CD14-positive monocyte (primary cell): ENCODE measurements around the gene DPP6. TPM values are rescaled to one million over a fixed set of nuclear protein-coding genes. Genes with fewer than 3 reads are reported as not detected.

Source experiments
- DNase-seq, 3 donors: peaks; one replicate each; pipeline ENCODE4 v3.0.0-alpha.2; 2011 to 2022
- H2AFZ ChIP-seq: 2 replicates; pipeline ENCODE4 v1.6.0; 2012; ENCODE audit warnings: mild to moderate bottlenecking, low read depth, low read length, inconsistent platforms; ENCODE audit not compliant: insufficient read depth, poor library complexity, severe bottlenecking
- H3K27ac ChIP-seq, 2 donors: 1 replicate in 1 of 2; 2 replicates in 1 of 2; pipeline ENCODE4 v1.5.1; 2012 to 2013; ENCODE audit warnings: low read length in 2 of 2, control low read depth in 1 of 2, inconsistent platforms in 1 of 2, low read depth in 1 of 2, mild to moderate bottlenecking in 1 of 2
- H3K27me3 ChIP-seq, 2 donors: one replicate each; pipeline versions ENCODE4 v1.6.0 to v1.6.1; 2011 to 2013; ENCODE audit warnings: low read length in 2 of 2; ENCODE audit not compliant: control insufficient read depth in 2 of 2, insufficient read depth in 2 of 2
- H3K36me3 ChIP-seq, 2 donors: replicated peaks in 1 of 2; 1 replicate in 1 of 2; 2 replicates in 1 of 2; pipeline versions ENCODE4 v1.5.1 to v1.6.1; 2012 to 2013; ENCODE audit warnings: low read length in 2 of 2, control low read depth in 1 of 2, inconsistent platforms in 1 of 2, mild to moderate bottlenecking in 1 of 2; ENCODE audit not compliant: insufficient read depth in 2 of 2, control insufficient read depth in 1 of 2
- H3K4me1 ChIP-seq, 2 donors: 1 replicate in 1 of 2; 2 replicates in 1 of 2; pipeline versions ENCODE4 v1.5.1 to v1.6.1; 2012 to 2013; ENCODE audit warnings: low read length in 2 of 2, control low read depth in 1 of 2, inconsistent platforms in 1 of 2, mild to moderate bottlenecking in 1 of 2, moderate library complexity in 1 of 2; ENCODE audit not compliant: insufficient read depth in 2 of 2, control insufficient read depth in 1 of 2
- H3K4me2 ChIP-seq: replicated peaks from 2 replicates; pipeline ENCODE3; 2012; ENCODE audit warnings: low read length, moderate library complexity, mild to moderate bottlenecking; ENCODE audit not compliant: poor library complexity, severe bottlenecking; ENCODE audit errors: extremely low read depth
- H3K4me3 ChIP-seq, 3 experiments: fragments of 200-600 bp in 1 of 3; sonication (generic) in 1 of 3; replicated peaks in 1 of 3; 1 replicate in 2 of 3; 2 replicates in 1 of 3; pipeline ENCODE4 v1.5.1; 2011 to 2013; ENCODE audit warnings: low read length in 3 of 3, mild to moderate bottlenecking in 3 of 3, control low read depth in 2 of 3, low read depth in 2 of 3, inconsistent platforms in 1 of 3, moderate library complexity in 1 of 3
- H3K79me2 ChIP-seq: 2 replicates; pipeline ENCODE4 v1.6.0; 2012; ENCODE audit warnings: mild to moderate bottlenecking, control low read depth, inconsistent platforms, low read length, moderate library complexity; ENCODE audit not compliant: insufficient read depth
- H3K9ac ChIP-seq: 2 replicates; pipeline ENCODE4 v1.6.0; 2017; ENCODE audit warnings: low read length, mild to moderate bottlenecking; ENCODE audit not compliant: insufficient read depth, poor library complexity, severe bottlenecking
- H3K9me3 ChIP-seq, 2 donors: replicated peaks in 1 of 2; 1 replicate in 1 of 2; 2 replicates in 1 of 2; pipeline versions ENCODE4 v1.5.1 to v1.6.1; 2012 to 2013; ENCODE audit warnings: low read length in 2 of 2, control low read depth in 1 of 2; ENCODE audit not compliant: control insufficient read depth in 1 of 2, insufficient read depth in 1 of 2
- H4K20me1 ChIP-seq: 2 replicates; pipeline ENCODE4 v1.6.0; 2012; ENCODE audit warnings: mild to moderate bottlenecking, low read length, control low read depth, moderate library complexity; ENCODE audit not compliant: insufficient read depth
- H3K27ac Mint-ChIP-seq, 7 donors: one replicate each; pipeline ENCODE4 v1.8.0; 2020; ENCODE audit warnings: mild to moderate bottlenecking in 7 of 7, mixed read lengths in 7 of 7, moderate library complexity in 6 of 7, inconsistent platforms in 2 of 7
- H3K27me3 Mint-ChIP-seq, 3 donors: one replicate each; pipeline ENCODE4 v1.8.0; 2021 to 2022; ENCODE audit warnings: low read depth in 3 of 3, mild to moderate bottlenecking in 3 of 3, mixed read lengths in 3 of 3, moderate library complexity in 3 of 3, inconsistent platforms in 1 of 3
- H3K36me3 Mint-ChIP-seq, 2 donors: one replicate each; pipeline ENCODE4 v1.8.0; 2020; ENCODE audit warnings: mixed read lengths in 2 of 2, inconsistent platforms in 1 of 2, mild to moderate bottlenecking in 1 of 2
- H3K4me1 Mint-ChIP-seq: one replicate; pipeline ENCODE4 v1.8.0; 2020; ENCODE audit warnings: mild to moderate bottlenecking, mixed read lengths
- H3K4me3 Mint-ChIP-seq, 2 donors: one replicate each; pipeline ENCODE4 v1.8.0; 2020; ENCODE audit warnings: mild to moderate bottlenecking in 2 of 2, mixed read lengths in 2 of 2, moderate library complexity in 1 of 2
- H3K9me3 Mint-ChIP-seq, 7 donors: one replicate each; pipeline ENCODE4 v1.8.0; 2020 to 2022; ENCODE audit warnings: mixed read lengths in 7 of 7, mild to moderate bottlenecking in 6 of 7, moderate library complexity in 6 of 7, inconsistent platforms in 2 of 7
- WGBS: methylation state at CpG from one replicate; pipeline ENCODE4 v1.1.5; 2013; ENCODE audit warnings: missing lambda C conversion rate; ENCODE audit not compliant: insufficient coverage; 5-methylcytosine and 5-hydroxymethylcytosine counted together
- intact Hi-C, 2 donors: fragments of 100-400 bp; cut with micrococcal nuclease; formaldehyde crosslinking; loops; one replicate each; pipeline versions ENCODE4 v1.15.0 to v1.15.1; 2023
- polyA plus RNA-seq, 3 donors: library from polyadenylated mRNA; depleted of rRNA in 1 of 3; unstranded in 2 of 3; stranded (reverse) in 1 of 3; fragments of 300-500 nt in 2 of 3; fragments of >200 nt in 1 of 3; fragmentation: Illumina TruSeq in 2 of 3; gene quantifications; 1 replicate in 2 of 3; 2 replicates in 1 of 3; pipeline ENCODE4 v1.2.3, GENCODE V29; 2012 to 2021
- TF ChIP-seq, protein P1 (sequence below): fragments of 200-600 bp; IDR thresholded peaks from one replicate; pipeline ENCODE4 v1.8.0; 2022; ENCODE audit warnings: antibody characterized with exemption, mild to moderate bottlenecking

DPP6 gene
- polyA plus RNA-seq, 3 donors = not detected

DNA sequence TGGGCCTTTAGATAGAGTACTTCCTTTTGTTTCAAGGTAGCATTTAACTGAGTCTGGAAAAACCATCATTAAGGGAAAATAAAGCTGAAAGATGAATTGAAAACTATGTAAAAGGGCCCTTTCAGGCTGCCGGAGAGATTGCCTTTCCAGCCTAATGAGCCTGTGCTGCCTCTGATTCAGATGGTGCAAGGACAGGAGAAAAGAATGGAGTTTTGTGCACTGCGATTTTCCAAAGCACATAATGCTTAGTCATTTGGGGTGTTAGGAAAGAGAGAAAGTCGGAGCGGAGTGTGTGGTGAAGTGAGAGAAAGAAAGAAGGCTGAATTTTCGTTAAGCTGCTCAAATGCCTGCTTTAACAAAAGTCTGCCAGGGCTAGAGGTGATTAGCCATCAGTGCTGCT is 691.0 kb downstream of the DPP6 start:
- Mint-ChIP-seq H3K4me1 (no peaks in the 10 kb centered on the region), H3K27me3 (no peaks in the 10 kb centered on the region), H3K4me3 (no peak overlapping the region), H3K36me3 (no peaks in the 10 kb centered on the region), H3K9me3 (peaks cover 0 to 2% (median 0%) of the 10 kb centered on the region in 7 donors), H3K27ac (no peak overlapping the region)
- Histone ChIP-seq H3K79me2 (no peaks in the 10 kb centered on the region), H3K9ac (no peak overlapping the region), H3K36me3 (no peaks in the 10 kb centered on the region), H3K9me3 (no peaks in the 10 kb centered on the region), H3K27me3 (no peaks in the 10 kb centered on the region), H4K20me1 (no peaks in the 10 kb centered on the region), H3K4me1 (no peaks in the 10 kb centered on the region), H2AFZ (no peak overlapping the region), H3K4me3 (no peak overlapping the region), H3K27ac (no peak overlapping the region), H3K4me2 (no peak overlapping the region)
- TF ChIP-seq, protein P1, sequence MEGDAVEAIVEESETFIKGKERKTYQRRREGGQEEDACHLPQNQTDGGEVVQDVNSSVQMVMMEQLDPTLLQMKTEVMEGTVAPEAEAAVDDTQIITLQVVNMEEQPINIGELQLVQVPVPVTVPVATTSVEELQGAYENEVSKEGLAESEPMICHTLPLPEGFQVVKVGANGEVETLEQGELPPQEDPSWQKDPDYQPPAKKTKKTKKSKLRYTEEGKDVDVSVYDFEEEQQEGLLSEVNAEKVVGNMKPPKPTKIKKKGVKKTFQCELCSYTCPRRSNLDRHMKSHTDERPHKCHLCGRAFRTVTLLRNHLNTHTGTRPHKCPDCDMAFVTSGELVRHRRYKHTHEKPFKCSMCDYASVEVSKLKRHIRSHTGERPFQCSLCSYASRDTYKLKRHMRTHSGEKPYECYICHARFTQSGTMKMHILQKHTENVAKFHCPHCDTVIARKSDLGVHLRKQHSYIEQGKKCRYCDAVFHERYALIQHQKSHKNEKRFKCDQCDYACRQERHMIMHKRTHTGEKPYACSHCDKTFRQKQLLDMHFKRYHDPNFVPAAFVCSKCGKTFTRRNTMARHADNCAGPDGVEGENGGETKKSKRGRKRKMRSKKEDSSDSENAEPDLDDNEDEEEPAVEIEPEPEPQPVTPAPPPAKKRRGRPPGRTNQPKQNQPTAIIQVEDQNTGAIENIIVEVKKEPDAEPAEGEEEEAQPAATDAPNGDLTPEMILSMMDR = no peak
- intact Hi-C loops = no loop called here
- DNase-seq = no peak
- 98% methylated on average over 5 of the region's 5 CpGs for WGBS

DNA sequence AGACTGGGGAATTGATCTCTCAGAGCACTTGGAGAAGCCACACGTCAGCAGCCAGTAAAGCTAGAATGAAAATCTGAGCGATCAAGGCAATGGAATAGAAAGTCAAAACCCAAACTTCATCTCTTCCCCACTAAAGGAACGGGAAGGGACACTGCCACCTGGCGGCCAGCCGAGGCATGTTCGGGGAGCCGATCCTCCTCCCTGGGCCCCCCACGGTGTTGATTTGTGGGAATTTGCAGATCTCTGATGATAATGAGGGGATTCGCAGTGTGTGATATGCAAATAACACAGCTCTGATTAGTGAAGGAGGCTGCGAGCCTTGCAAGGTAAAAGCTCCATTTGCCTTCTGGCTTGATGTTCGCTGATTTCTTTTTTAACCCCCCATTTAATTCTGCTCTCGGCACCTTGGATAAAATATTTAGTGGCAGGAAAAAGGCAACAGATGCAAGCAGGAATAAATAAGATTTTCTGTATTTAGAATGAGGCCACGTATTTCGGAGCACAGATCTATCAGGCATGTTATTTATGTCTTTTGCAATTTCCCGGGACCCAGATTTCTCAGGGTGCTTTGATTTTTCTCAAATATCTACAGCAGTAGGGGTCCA is 692.2 kb downstream of the DPP6 start:
- Histone ChIP-seq H3K27ac (no peak overlapping the region), H3K4me3 (no peak overlapping the region), H3K4me1 (no peaks in the 10 kb centered on the region), H3K36me3 (no peaks in the 10 kb centered on the region), H3K79me2 (no peaks in the 10 kb centered on the region), H4K20me1 (no peaks in the 10 kb centered on the region), H3K9ac (no peak overlapping the region), H2AFZ (no peak overlapping the region), H3K4me2 (no peak overlapping the region), H3K9me3 (no peaks in the 10 kb centered on the region), H3K27me3 (no peaks in the 10 kb centered on the region)
- Mint-ChIP-seq H3K27ac (no peak overlapping the region), H3K4me1 (no peaks in the 10 kb centered on the region), H3K9me3 (peaks cover 0 to 3% (median 0%) of the 10 kb centered on the region in 7 donors), H3K27me3 (no peaks in the 10 kb centered on the region), H3K36me3 (no peaks in the 10 kb centered on the region), H3K4me3 (no peak overlapping the region)
- TF ChIP-seq, protein P1 = peak; percentile 67
- WGBS = 13% methylated on average over 6 of the region's 15 CpGs
- no peak for DNase-seq
- intact Hi-C loops = no loop called here
